Measurements from ENCODE around the gene TEKTIP1.

The TEKTIP1 gene

DNA sequence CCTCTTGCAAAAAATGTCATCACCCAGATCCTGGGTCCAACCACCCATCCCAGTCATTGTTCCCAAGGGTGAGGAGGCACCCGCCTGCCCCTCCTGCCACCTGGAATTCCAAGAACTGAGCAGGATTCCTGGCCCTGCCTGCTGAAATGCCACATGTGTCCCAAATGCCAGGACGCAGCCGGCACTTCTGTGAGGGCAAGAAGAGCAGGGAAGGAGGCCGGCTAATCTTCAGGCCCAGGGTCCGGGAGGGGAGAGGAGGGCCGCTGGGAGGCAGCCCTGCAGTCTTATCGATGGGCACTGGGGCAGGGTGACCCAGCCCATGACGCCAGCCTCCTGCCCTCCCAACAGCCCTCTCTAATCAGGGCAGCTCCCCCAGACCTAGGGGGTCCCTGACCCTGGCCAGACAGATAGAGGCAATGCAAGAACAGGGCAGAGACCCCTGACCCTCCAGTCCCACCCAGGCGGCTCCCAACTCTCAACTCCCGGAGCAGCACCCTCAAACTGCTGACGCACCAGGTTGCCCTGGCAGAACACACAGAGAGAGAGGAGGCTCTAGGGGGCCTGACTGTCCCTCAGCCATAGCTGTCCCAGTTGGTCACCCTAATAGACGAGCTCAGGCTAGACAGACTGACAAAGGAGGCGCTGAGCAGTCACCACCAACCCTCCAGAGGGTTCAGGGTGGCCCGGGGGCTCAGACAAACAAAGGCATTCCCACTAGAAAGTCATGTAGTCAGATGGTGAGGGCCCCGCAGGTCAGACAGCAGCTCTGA is 16.9 kb downstream of the TEKTIP1 start:
- ChIA-PET POLR2A (interaction anchor here (0.5 to 0.8 kb wide), 2 partner anchors 73 to 135 kb away, joined by 4 read pairs; no protein-coding TSS in a partner anchor), CTCF (interaction anchor here (1.1 to 7.4 kb wide), 5 partner anchors 10 to 251 kb away, joined by 3 to 68 read pairs (median 5); no protein-coding TSS in a partner anchor)
- TF ChIP-seq CTCF (IDR thresholded peaks at IDR 0.05; ENCODE audit: control extremely low read depth, extremely low read depth, low read depth, missing control alignments) = no peak
- no peak for DNase-seq (ENCODE audit: extremely low spot score)

- TF ChIP-seq CTCF (IDR thresholded peaks at IDR 0.05; ENCODE audit: control extremely low read depth, extremely low read depth, low read depth, missing control alignments) = no peak
- ChIA-PET CTCF (interaction anchor here (1.1 to 7.4 kb wide), 5 partner anchors 11 to 252 kb away, joined by 3 to 68 read pairs (median 5); no protein-coding TSS in a partner anchor), POLR2A (interaction anchor here (0.5 to 0.8 kb wide), 4 partner anchors 68 to 436 kb away, joined by 3 to 4 read pairs (median 4); no protein-coding TSS in a partner anchor)
- no peak for DNase-seq (ENCODE audit: extremely low spot score)
Observed at GRCh38 chr19:3556423-3556977, 17.5 kb downstream of the TEKTIP1 start.

DNA sequence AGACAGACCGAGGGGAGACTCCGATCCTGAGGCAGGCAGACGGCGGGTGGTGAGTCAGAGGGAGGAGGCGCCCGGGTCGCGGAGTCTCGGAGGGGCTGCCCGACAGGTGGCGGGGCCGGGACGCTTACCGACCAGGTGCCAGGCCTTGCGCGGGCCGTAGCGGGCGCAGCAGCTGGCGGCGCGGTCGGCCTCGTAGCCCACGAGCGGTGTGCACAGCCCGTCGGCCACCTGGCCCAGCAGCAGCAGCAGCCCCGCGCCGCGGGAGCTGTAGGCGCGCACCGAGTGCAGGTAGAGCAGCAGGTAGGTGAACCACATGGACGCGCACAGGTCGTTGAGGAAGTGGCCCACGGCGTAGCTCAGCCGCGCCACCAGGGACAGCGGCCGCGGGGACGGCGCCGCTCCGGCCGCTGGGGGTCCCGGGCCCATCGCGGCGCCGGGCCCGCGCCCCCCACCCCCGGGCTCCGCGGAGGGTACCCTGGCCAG is 18.0 kb downstream of the TEKTIP1 start:
- POLR2A ChIA-PET = interaction anchor here (0.5 to 0.8 kb wide), 3 partner anchors 68 to 435 kb away, joined by 3 to 4 read pairs (median 3); no protein-coding TSS in a partner anchor
- no peak for DNase-seq (ENCODE audit: extremely low spot score)

DNA sequence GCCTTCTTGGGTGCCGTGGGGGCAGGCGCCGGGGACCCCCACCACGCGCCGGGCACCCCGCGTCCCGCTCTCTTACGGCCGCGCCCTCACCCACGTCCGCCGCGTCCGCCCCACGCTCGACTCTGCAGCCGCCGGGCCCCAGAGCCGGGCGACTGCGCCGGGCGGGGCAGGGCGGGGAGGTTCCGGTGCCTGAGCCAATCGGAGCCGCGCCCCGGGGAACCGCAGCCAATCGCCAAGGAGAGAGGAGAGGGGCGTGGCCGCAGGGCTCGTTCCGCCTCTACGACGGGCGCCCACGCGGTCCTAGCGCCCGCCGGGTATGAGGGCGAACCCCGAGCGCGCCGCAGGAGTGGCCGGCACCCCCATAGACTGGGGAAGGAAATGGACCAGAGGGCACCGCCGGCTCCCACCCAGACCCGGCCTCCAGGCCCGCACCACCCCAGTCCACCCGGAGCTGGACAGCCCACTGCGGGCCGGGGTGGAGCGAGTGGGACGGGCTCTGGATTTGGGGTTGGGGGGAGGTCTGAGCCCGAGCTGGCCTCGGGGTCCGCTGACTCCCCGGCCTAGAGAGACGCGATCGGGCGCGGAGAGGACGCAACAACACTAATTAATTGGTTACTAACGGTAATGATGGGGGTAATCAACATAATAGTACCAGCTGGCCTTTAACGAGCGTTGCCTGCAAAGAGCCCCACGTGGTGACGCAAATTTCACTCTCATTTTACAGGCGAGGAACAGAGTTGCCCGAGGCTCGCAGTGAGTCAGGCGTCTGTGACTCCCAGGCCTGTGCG is 18.7 kb downstream of the TEKTIP1 start, which contains the start of gene MFSD12:
TSS of gene MFSD12 (minus strand) at position 126 of the 788 bp plus-strand sequence. CDS start 183 bp downstream, outside the sequence.
- TF ChIP-seq CTCF (IDR thresholded peaks at IDR 0.05; ENCODE audit: control extremely low read depth, extremely low read depth, low read depth, missing control alignments) = no peak
- DNase-seq (ENCODE audit: extremely low spot score) = peak; percentile 100
- ChIA-PET POLR2A (no interaction called here), CTCF (interaction anchor here (1.1 to 7.4 kb wide), 6 partner anchors 10 to 253 kb away, joined by 3 to 68 read pairs (median 5); no protein-coding TSS in a partner anchor)

More for the DNA sequence above, 18.0 kb downstream of the TEKTIP1 start:
- TF ChIP-seq CTCF (IDR thresholded peaks at IDR 0.05; ENCODE audit: control extremely low read depth, extremely low read depth, low read depth, missing control alignments) = no peak
- CTCF ChIA-PET = interaction anchor here (1.1 to 7.4 kb wide), 6 partner anchors 11 to 252 kb away, joined by 3 to 68 read pairs (median 5); no protein-coding TSS in a partner anchor

DNA sequence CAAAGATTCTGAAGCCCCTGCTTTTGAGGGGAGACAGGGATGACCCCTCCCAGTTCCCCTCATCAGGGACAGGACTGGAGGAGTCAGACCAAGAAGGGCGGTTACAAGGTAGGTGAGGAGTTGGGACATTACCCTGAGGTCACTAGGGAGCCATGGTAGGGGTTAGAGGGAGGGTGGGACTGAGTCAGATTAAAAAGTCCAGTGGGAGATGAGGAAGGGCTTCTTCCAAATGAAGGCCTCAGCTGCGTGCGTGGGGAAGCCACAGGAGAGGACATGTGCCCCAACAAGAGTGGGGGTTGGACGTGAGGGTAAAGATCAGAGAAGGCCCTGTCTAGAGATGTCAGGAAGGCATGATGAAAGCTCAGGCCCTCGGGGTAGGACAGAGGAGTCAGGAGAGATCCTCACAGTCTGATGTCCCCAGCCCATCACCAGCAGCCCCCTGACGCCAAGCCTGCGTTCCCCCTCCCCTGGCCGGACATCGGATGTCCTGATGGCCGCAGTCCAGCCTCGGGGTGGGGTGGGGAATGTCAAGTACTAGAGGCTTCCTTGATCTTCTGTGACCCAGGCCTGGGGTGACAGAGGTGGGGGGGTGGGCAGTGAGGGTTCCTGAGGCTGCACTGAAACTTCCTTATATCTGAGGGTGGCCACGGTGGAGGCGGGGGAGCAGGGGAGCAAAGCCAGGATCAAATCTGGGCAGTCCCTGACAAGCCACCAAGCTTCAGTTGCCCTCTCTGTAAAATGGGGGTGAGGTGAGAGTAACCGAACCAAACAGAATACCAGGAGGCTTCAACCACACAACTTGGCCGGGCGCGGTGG is 24.9 kb downstream of the TEKTIP1 start:
- DNase-seq (ENCODE audit: extremely low spot score) = no peak
- POLR2A ChIA-PET = no interaction called here
- CTCF ChIA-PET = interaction anchor here (1.3 kb wide), 1 partner anchor 19 kb away, joined by 5 read pairs; no protein-coding TSS in a partner anchor
- no peak for TF ChIP-seq CTCF (IDR thresholded peaks at IDR 0.05; ENCODE audit: control extremely low read depth, extremely low read depth, low read depth, missing control alignments)

All from GM10248 (cell line).